A549 treated with GW870086 at 1 μM for 4 hours (cell line): Measurements from ENCODE around the gene LCP2. TPM values are rescaled to one million over a fixed set of nuclear protein-coding genes. Genes with fewer than 3 reads are reported as not detected.

Experiments used
- total RNA-seq: library from RNA; stranded (reverse); fragments of 200-300 nt; extraction: Qiagen RNA extraction; gene quantifications from 5 replicates; pipeline ENCODE4 v1.2.3, GENCODE V29; 2022; ENCODE audit warnings: low read depth

LCP2 gene
- 0.08 TPM in 1 of 5 replicates, not detected in the others for total RNA-seq

GRCh38 chr5:170297589-170298462 is at the start of gene LCP2:
TSS of gene LCP2 (minus strand) at chr5:170297777. CDS start at chr5:170297611, 166 bp downstream.

GRCh38 chr5:170232786-170233185 is 64.8 kb downstream of the LCP2 start, which contains the start of gene C5orf58:
TSS of gene C5orf58 (plus strand) at chr5:170232985. CDS start at chr5:170234977, 1,992 bp downstream.

Other genes starting within 250 kb of the LCP2 start
- gene FOXI1, start 191.9 kb downstream of the LCP2 start, total RNA-seq = not detected in 5 replicates
- gene C5orf58, start 64.8 kb downstream of the LCP2 start, total RNA-seq = not detected in 5 replicates
- not detected in 5 replicates for gene KCNMB1, start 91.6 kb upstream of the LCP2 start, total RNA-seq
- gene KCNIP1, start 206.2 kb upstream of the LCP2 start, total RNA-seq = not detected in 5 replicates